NT2/D1 (cell line): Measurements from ENCODE around the gene NSD1.

Source experiments
- YY1 ChIP-seq: IDR thresholded peaks from 2 replicates; pipeline ENCODE4 v1.6.1; 2011; ENCODE audit not compliant: insufficient read length, insufficient read depth
- ZNF274 ChIP-seq: IDR thresholded peaks from 2 replicates; pipeline ENCODE4 v1.6.1; 2011; ENCODE audit warnings: mild to moderate bottlenecking, low read depth, low read length

- TF ChIP-seq YY1 (no peak), ZNF274 (no peak)
Observed at GRCh38 chr5:177130211-177131018, 3.2 kb upstream of the NSD1 start.
